Measurements from ENCODE around the gene TLX1. TPM values are rescaled to one million over a fixed set of nuclear protein-coding genes. Genes with fewer than 3 reads are reported as not detected.
A peak's percentile ranks its signal among the peaks of the same experiment; 100 is the strongest.

Gene TLX1
- total and polyA plus RNA-seq, 12 donors, result 0.03 to 0.74 (median 0.27) TPM; not detected in 9

DNA sequence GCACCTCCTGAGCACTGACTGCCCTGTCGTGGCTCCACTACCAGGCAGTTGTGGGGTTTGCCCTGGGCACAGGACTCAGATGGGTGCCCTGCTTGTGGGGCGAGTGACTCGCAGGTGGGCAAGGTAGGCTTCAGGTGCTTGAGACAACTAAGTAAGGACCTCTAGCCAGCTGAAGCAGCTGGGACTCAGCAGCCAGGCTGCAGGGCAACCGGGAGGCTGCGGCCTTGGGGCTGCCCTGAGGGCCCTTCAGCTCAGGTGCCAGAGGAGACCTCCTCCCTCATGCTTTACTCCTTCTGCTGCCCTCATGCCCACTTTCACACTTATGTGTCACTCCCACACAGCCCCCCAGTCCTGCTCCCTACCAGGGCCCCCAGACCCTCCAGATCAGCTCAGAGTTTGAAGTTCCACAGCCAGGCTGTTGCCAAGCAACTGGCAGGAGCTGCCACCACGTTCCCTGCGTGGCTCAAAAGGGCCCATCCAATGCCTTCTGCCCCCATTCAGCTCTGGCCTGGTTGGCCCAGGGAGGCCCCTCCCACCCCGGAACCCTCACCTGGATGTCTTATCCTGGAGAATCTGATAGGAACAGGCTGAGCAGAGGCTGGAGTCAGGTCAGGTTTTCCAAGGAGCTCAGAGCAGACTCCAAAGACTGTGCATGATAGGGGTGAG lies 10.0 kb downstream of the TLX1 start:
- intact Hi-C loops (cut with DNase I), result loop anchor here in 6 of 10 donors (2.0 to 10.0 kb wide), 6 partner anchors 44 to 99 kb away; partner anchors contain the start of gene KAZALD1 (in 1 of the 6)
- no peaks in the 10 kb centered on the region for H3K36me3 ChIP-seq
- H3K4me1 ChIP-seq, result peaks cover 0 to 25% (median 18%) of the 10 kb centered on the region in 9 donors
- no peak overlapping the region for H3K27ac ChIP-seq
- DNase-seq (no peak), ATAC-seq (no peak)
- no peaks in the 10 kb centered on the region for H3K9me3 ChIP-seq
- H3K27me3 ChIP-seq, result peaks cover 48 to 100% (median 99%) of the 10 kb centered on the region in 7 donors
- peak overlapping the region in 1 of 10 donors; percentile 1 for H3K4me3 ChIP-seq
- 36 to 51% methylated on average over 8 of the region's 8 CpGs for WGBS, 2 donors
- TF ChIP-seq, protein P1, sequence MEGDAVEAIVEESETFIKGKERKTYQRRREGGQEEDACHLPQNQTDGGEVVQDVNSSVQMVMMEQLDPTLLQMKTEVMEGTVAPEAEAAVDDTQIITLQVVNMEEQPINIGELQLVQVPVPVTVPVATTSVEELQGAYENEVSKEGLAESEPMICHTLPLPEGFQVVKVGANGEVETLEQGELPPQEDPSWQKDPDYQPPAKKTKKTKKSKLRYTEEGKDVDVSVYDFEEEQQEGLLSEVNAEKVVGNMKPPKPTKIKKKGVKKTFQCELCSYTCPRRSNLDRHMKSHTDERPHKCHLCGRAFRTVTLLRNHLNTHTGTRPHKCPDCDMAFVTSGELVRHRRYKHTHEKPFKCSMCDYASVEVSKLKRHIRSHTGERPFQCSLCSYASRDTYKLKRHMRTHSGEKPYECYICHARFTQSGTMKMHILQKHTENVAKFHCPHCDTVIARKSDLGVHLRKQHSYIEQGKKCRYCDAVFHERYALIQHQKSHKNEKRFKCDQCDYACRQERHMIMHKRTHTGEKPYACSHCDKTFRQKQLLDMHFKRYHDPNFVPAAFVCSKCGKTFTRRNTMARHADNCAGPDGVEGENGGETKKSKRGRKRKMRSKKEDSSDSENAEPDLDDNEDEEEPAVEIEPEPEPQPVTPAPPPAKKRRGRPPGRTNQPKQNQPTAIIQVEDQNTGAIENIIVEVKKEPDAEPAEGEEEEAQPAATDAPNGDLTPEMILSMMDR (IDR thresholded peaks at IDR 0.05), result no peak

DNA sequence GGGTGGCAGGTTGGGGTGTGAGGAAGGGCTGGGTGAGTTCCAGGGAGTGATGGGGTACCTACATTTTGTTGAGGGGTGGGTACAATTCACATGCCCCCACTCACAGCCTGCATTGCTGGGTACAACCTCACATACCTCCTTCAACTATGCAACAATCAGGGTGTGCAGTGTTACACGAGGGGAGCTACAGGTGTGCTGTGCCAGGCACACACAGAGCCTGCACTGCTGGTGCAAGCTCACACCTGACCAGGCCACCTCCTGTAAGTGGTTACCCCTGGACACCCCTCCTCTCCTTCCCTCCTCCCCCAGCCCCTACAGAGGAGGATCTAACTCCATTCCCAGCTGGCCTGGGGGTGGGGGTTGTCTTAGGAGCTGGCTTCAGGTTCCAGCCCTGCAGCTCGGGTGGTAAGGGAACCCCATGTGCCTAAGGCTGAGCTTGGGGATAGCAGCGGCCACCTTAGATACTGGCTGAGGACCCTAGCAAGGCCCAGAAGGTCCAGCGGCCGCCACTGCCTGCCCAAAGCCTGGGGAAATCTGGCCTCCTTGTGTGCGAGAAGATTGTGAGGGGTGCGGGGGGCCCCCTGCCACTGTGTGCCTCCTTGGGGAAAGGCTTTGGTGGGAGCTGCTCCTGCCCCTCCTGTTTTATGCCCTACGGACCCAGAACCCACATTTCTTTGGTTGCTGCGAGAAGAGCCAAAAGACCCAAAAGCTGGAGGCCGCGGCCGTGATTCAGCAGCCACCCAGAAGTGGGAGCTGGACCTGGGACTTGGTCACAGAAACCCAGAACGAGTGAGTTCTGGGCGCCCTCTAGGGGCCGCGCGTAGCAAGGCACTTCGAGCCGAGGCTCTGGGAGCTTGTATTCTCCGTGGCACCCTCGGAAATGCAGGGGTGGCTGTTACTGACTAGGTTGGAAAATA lies 10.8 kb downstream of the TLX1 start:
- intact Hi-C loops (cut with DNase I), result loop anchor here in 9 of 10 donors (1.0 to 10.0 kb wide), 11 partner anchors 45 to 100 kb away; partner anchors contain the start of gene KAZALD1 (in 1 of the 9)
- H3K4me3 ChIP-seq, result no peak overlapping the region
- 8 to 16% methylated on average over 21 of the region's 21 CpGs for WGBS, 2 donors
- TF ChIP-seq, protein P1 (IDR thresholded peaks at IDR 0.05), result peak; percentile 87 to 98 (median 97)
- H3K4me1 ChIP-seq, result peaks cover 0 to 32% (median 25%) of the 10 kb centered on the region in 9 donors
- H3K36me3 ChIP-seq, result no peaks in the 10 kb centered on the region
- H3K9me3 ChIP-seq, result no peaks in the 10 kb centered on the region
- DNase-seq (peak; percentile 74 to 82), ATAC-seq (peak; percentile 78 to 94 (median 86))
- no peak overlapping the region for H3K27ac ChIP-seq
- H3K27me3 ChIP-seq, result peaks cover 46 to 100% (median 99%) of the 10 kb centered on the region in 7 donors

DNA sequence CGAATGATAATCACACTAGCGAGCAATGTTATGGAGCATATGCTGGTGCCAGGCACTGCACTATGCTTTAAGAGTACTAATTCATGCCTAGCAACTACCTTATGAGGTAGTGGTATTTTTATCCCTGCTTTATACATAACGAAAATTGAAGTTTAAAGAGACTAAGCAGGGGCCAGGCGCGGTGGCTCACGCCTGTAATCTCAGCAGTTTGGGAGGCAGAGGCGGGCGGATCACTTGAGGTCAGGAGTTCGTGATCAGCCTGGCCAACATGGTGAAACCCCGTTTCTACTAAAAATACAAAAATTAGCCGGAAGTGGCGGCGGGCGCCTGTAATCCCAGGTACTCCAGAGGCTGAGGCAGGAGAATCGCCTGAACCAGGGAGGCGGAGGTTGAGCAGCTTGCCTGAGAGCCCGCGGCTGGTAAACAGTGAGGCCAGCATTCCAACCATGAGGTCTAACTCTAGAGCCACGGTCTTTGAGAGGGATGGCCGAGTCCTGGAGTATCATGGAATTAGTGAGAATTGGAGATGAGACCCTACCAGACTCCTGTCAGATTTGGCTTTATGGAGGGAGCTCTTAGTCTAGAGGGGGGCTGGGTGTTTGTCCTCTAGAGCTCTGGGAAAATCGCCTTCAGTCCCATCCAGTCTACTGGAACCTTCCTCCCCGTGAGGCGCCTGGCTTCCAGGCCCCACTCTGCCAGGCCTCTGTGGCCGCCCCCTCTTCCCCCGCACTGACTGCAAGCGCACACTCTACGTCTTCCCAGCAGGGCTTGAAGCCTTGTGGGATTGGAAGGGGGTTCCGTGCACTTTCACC lies 11.6 kb downstream of the TLX1 start:
- H3K4me3 ChIP-seq, result no peak overlapping the region
- H3K36me3 ChIP-seq, result no peaks in the 10 kb centered on the region
- DNase-seq (no peak), ATAC-seq (no peak)
- TF ChIP-seq, protein P1 (IDR thresholded peaks at IDR 0.05), result peak in 1 of 9 donors; percentile 5
- no peaks in the 10 kb centered on the region for H3K9me3 ChIP-seq
- intact Hi-C loops (cut with DNase I), result loop anchor here in 9 of 10 donors (1.0 to 10.0 kb wide), 11 partner anchors 45 to 100 kb away; partner anchors contain the start of gene KAZALD1 (in 1 of the 9)
- peaks cover 0 to 33% (median 25%) of the 10 kb centered on the region in 9 donors for H3K4me1 ChIP-seq
- peaks cover 46 to 100% (median 99%) of the 10 kb centered on the region in 7 donors for H3K27me3 ChIP-seq
- WGBS, 2 donors, result 20 to 27% methylated on average over 28 of the region's 28 CpGs
- H3K27ac ChIP-seq, result no peak overlapping the region

All from heart right ventricle (tissue), 16 donors.